Stimulated activated CD8-positive, alpha-beta memory T cell treated with anti-CD3 and anti-CD28 coated beads, Interleukin-7, amount 100 ng/mL, for 4 hours (primary cell): ENCODE results near the gene DNAH17.

Experiments used
- DNase-seq, 2 donors: peaks; one replicate each; pipeline ENCODE4 v3.0.0-alpha.2; 2020; ENCODE audit warnings: low read depth in 2 of 2

The DNAH17 gene

GRCh38 chr17:78577296-78577695 is at the start of gene DNAH17:
TSS of gene DNAH17 (minus strand) at chr17:78577396. CDS start at chr17:78575057, 2,339 bp downstream.
- DNase-seq, result no peak

GRCh38 chr17:78624324-78625151 is 47.3 kb upstream of the DNAH17 start:
- DNase-seq, result no peak

- no peak for DNase-seq
These were observed 46.3 kb upstream of the DNAH17 start for GRCh38 chr17:78623541-78623940.

GRCh38 chr17:78622491-78623265 is 45.5 kb upstream of the DNAH17 start:
- no peak for DNase-seq

GRCh38 chr17:78621720-78622490 is 44.7 kb upstream of the DNAH17 start:
- no peak for DNase-seq

GRCh38 chr17:78620099-78620498 is 42.9 kb upstream of the DNAH17 start:
- no peak for DNase-seq

GRCh38 chr17:78619334-78619733 is 42.1 kb upstream of the DNAH17 start:
- no peak for DNase-seq

- no peak for DNase-seq
These were observed 41.3 kb upstream of the DNAH17 start for GRCh38 chr17:78618264-78619066.

GRCh38 chr17:78617511-78618061 is 40.4 kb upstream of the DNAH17 start:
- no peak for DNase-seq

GRCh38 chr17:78616946-78617345 is 39.8 kb upstream of the DNAH17 start:
- no peak for DNase-seq

- no peak for DNase-seq
These were observed 38.4 kb upstream of the DNAH17 start for GRCh38 chr17:78615631-78616030.

GRCh38 chr17:78613416-78613815 is 36.2 kb upstream of the DNAH17 start:
- no peak for DNase-seq

- DNase-seq, result no peak
These were observed 34.4 kb upstream of the DNAH17 start for GRCh38 chr17:78611607-78612006.

- DNase-seq, result no peak
These were observed 33.8 kb upstream of the DNAH17 start for GRCh38 chr17:78610951-78611511.

- no peak for DNase-seq
These were observed 32.0 kb upstream of the DNAH17 start for GRCh38 chr17:78609191-78609641.

GRCh38 chr17:78608804-78609186 is 31.6 kb upstream of the DNAH17 start:
- no peak for DNase-seq

- DNase-seq, result no peak
These were observed 31.1 kb upstream of the DNAH17 start for GRCh38 chr17:78608122-78608803.

GRCh38 chr17:78607038-78607437 is 29.8 kb upstream of the DNAH17 start:
- DNase-seq, result no peak

- no peak for DNase-seq
These were observed 28.7 kb upstream of the DNAH17 start for GRCh38 chr17:78605886-78606285.

- no peak for DNase-seq
These were observed 28.2 kb upstream of the DNAH17 start for GRCh38 chr17:78605429-78605828.
